HG03108 (cell line): ENCODE measurements around the gene CALHM1.
A peak's percentile ranks its signal among the peaks of the same experiment; 100 is the strongest.

Source experiments
- ATAC-seq: cut with Tn5 transposase; IDR thresholded peaks from one replicate; pipeline ENCODE4 v1.9.1; 2021; ENCODE audit warnings: moderate library complexity; ENCODE audit not compliant: unreplicated experiment

CALHM1 gene

GRCh38 chr10:103457176-103457712, 1.5 kb downstream of the CALHM1 start:
- no peak for ATAC-seq

- ATAC-seq = no peak
Observed at GRCh38 chr10:103456074-103456660, 2.5 kb downstream of the CALHM1 start.

- no peak for ATAC-seq
Observed at GRCh38 chr10:103455235-103455634, 3.5 kb downstream of the CALHM1 start.

GRCh38 chr10:103454026-103454425, 4.7 kb downstream of the CALHM1 start:
- no peak for ATAC-seq

GRCh38 chr10:103452506-103453230, 6.0 kb downstream of the CALHM1 start:
- ATAC-seq = no peak

- peak; percentile 58 for ATAC-seq
Observed at GRCh38 chr10:103451831-103452505, 6.7 kb downstream of the CALHM1 start, which contains the start of gene CALHM2. Gene CALHM2, minus strand, starts transcription at chr10:103452370. Its CDS starts 2,429 bp downstream, at chr10:103449941.

- peak; percentile 44 for ATAC-seq
Observed at GRCh38 chr10:103451091-103451813, 7.4 kb downstream of the CALHM1 start.

- no peak for ATAC-seq
Observed at GRCh38 chr10:103450201-103450695, 8.5 kb downstream of the CALHM1 start.

GRCh38 chr10:103449208-103450144, 9.2 kb downstream of the CALHM1 start:
- no peak for ATAC-seq

GRCh38 chr10:103448746-103449145, 10.0 kb downstream of the CALHM1 start:
- no peak for ATAC-seq

- no peak for ATAC-seq
Observed at GRCh38 chr10:103447187-103447586, 11.5 kb downstream of the CALHM1 start.

- ATAC-seq = no peak
Observed at GRCh38 chr10:103445767-103446567, 12.7 kb downstream of the CALHM1 start.

GRCh38 chr10:103445366-103445765, 13.3 kb downstream of the CALHM1 start:
- no peak for ATAC-seq

GRCh38 chr10:103444478-103444877, 14.2 kb downstream of the CALHM1 start:
- ATAC-seq = no peak

- no peak for ATAC-seq
Observed at GRCh38 chr10:103443475-103444185, 15.1 kb downstream of the CALHM1 start.

- ATAC-seq = no peak
Observed at GRCh38 chr10:103442031-103442461, 16.7 kb downstream of the CALHM1 start.

GRCh38 chr10:103441611-103442010, 17.1 kb downstream of the CALHM1 start:
- no peak for ATAC-seq

- no peak for ATAC-seq
Observed at GRCh38 chr10:103441206-103441605, 17.5 kb downstream of the CALHM1 start.
